Skeletal muscle tissue (tissue), 1 donor: ENCODE measurements around the gene GRAMD1A. TPM values are rescaled to one million over a fixed set of nuclear protein-coding genes. Genes with fewer than 3 reads are reported as not detected.

Experiments
- total RNA-seq: library from RNA; depleted of rRNA; stranded (reverse); fragments of >200 nt; gene quantifications from one replicate; pipeline ENCODE4 v1.2.3, GENCODE V29; 2014

GRAMD1A gene
- total RNA-seq, 1 donor from 2014 or later = 17.7 TPM

Other genes with a start within 250 kb of the GRAMD1A start
- gene ZNF599, start 227.1 kb upstream of the GRAMD1A start, total RNA-seq = 3.7 TPM
- gene ZNF30, start 73.4 kb upstream of the GRAMD1A start, total RNA-seq = 12.0 TPM
- gene ZNF792, start 36.1 kb upstream of the GRAMD1A start, total RNA-seq = 7.8 TPM
- gene SCN1B, start 30.1 kb downstream of the GRAMD1A start, total RNA-seq = 1.6 TPM
- 0.52 TPM for gene HPN, start 41.4 kb downstream of the GRAMD1A start, total RNA-seq
- not detected for gene FXYD3, start 115.5 kb downstream of the GRAMD1A start, total RNA-seq
- gene LGI4, start 134.7 kb downstream of the GRAMD1A start, total RNA-seq = 5.2 TPM
- 45.4 TPM for gene FXYD1, start 138.5 kb downstream of the GRAMD1A start, total RNA-seq
- gene FXYD7, start 142.9 kb downstream of the GRAMD1A start, total RNA-seq = 0.52 TPM
- 7.3 TPM for gene FXYD5, start 154.4 kb downstream of the GRAMD1A start, total RNA-seq
- not detected for gene FAM187B, start 228.4 kb downstream of the GRAMD1A start, total RNA-seq
- 0.52 TPM for gene LSR, start 248.7 kb downstream of the GRAMD1A start, total RNA-seq